H9 (cell line): ENCODE measurements around the gene TLK1. TPM values are rescaled to one million over a fixed set of nuclear protein-coding genes. Genes with fewer than 3 reads are reported as not detected.

Experiments
- DNase-seq: peaks from one replicate; pipeline ENCODE4 v3.0.0-alpha.2; 2017
- H2AFZ ChIP-seq: one replicate; pipeline ENCODE4 v1.6.1; 2013; ENCODE audit warnings: mild to moderate bottlenecking, low read length, control low read depth, moderate library complexity
- H2AK5ac ChIP-seq: 2 replicates; pipeline ENCODE4 v1.6.1; 2013; ENCODE audit warnings: low read length, control low read depth, mixed read lengths; ENCODE audit not compliant: insufficient read length
- H2BK120ac ChIP-seq: one replicate; pipeline ENCODE4 v1.6.1; 2013; ENCODE audit warnings: low read depth, mild to moderate bottlenecking, low read length, control low read depth, inconsistent platforms; ENCODE audit not compliant: poor library complexity, severe bottlenecking
- H2BK12ac ChIP-seq: 2 replicates; pipeline ENCODE4 v1.6.1; 2013; ENCODE audit warnings: low read length, control low read depth, mixed read lengths, low read depth; ENCODE audit not compliant: insufficient read length
- H2BK15ac ChIP-seq: 2 replicates; pipeline ENCODE4 v1.6.1; 2013; ENCODE audit warnings: low read depth, low read length, control low read depth
- H2BK20ac ChIP-seq: one replicate; pipeline ENCODE4 v1.6.1; 2013; ENCODE audit warnings: low read depth, mild to moderate bottlenecking, low read length, control low read depth, inconsistent platforms; ENCODE audit not compliant: poor library complexity, severe bottlenecking
- H2BK5ac ChIP-seq: 2 replicates; pipeline ENCODE4 v1.6.1; 2013; ENCODE audit warnings: low read length, control low read depth, mixed read lengths; ENCODE audit not compliant: insufficient read length
- H3K14ac ChIP-seq: 2 replicates; pipeline ENCODE4 v1.6.1; 2013; ENCODE audit warnings: low read length, control low read depth; ENCODE audit not compliant: insufficient read depth
- H3K18ac ChIP-seq: 2 replicates; pipeline ENCODE4 v1.6.1; 2013; ENCODE audit warnings: low read depth, mild to moderate bottlenecking, mixed read lengths, low read length, control low read depth; ENCODE audit not compliant: insufficient read length
- H3K23ac ChIP-seq: 2 replicates; pipeline ENCODE4 v1.6.1; 2013; ENCODE audit warnings: low read length, control low read depth, mixed read lengths, low read depth; ENCODE audit not compliant: insufficient read length
- H3K23me2 ChIP-seq: 2 replicates; pipeline ENCODE4 v1.6.1; 2013; ENCODE audit warnings: low read depth, mild to moderate bottlenecking, mixed read lengths, low read length, control low read depth; ENCODE audit not compliant: insufficient read length, poor library complexity, severe bottlenecking
- H3K27ac ChIP-seq: 2 replicates; pipeline ENCODE4 v1.5.1; 2013; ENCODE audit warnings: low read length, control low read depth, mixed read lengths, low read depth; ENCODE audit not compliant: insufficient read length
- H3K27me3 ChIP-seq: 2 replicates; pipeline ENCODE4 v1.6.1; 2013; ENCODE audit warnings: low read length, control low read depth, inconsistent platforms; ENCODE audit not compliant: insufficient read depth
- H3K4ac ChIP-seq: 2 replicates; pipeline ENCODE4 v1.6.1; 2013; ENCODE audit warnings: low read depth, mild to moderate bottlenecking, control low read depth, inconsistent platforms, low read length, moderate library complexity
- H3K4me1 ChIP-seq: 2 replicates; pipeline ENCODE4 v1.6.1; 2013; ENCODE audit warnings: low read length, control low read depth, inconsistent platforms; ENCODE audit not compliant: insufficient read depth
- H3K4me2 ChIP-seq: 2 replicates; pipeline ENCODE4 v1.6.1; 2013; ENCODE audit warnings: low read length, control low read depth, mixed read lengths; ENCODE audit not compliant: insufficient read length, insufficient read depth
- H3K56ac ChIP-seq: 2 replicates; pipeline ENCODE4 v1.6.1; 2013; ENCODE audit warnings: low read depth, mild to moderate bottlenecking, mixed read lengths, low read length, control low read depth; ENCODE audit not compliant: insufficient read length
- H3K79me1 ChIP-seq: 2 replicates; pipeline ENCODE4 v1.6.1; 2013; ENCODE audit warnings: low read depth, mild to moderate bottlenecking, moderate library complexity, low read length, control low read depth, inconsistent platforms; ENCODE audit not compliant: insufficient read depth, poor library complexity, severe bottlenecking
- H3K79me2 ChIP-seq: 2 replicates; pipeline ENCODE4 v1.6.1; 2013; ENCODE audit warnings: low read length, control low read depth, inconsistent platforms; ENCODE audit not compliant: insufficient read depth
- H3K9ac ChIP-seq: 2 replicates; pipeline ENCODE4 v1.6.1; 2013; ENCODE audit warnings: low read length, control low read depth, mixed read lengths; ENCODE audit not compliant: insufficient read length; ENCODE audit errors: extremely low read depth
- H3K9me3 ChIP-seq: one replicate; pipeline ENCODE4 v1.6.1; 2013; ENCODE audit warnings: low read depth, low read length, inconsistent platforms; ENCODE audit not compliant: control insufficient read depth
- H3T11ph ChIP-seq: one replicate; pipeline ENCODE4 v1.6.1; 2013; ENCODE audit warnings: mild to moderate bottlenecking, low read length, control low read depth, inconsistent platforms
- H4K20me1 ChIP-seq: one replicate; pipeline ENCODE4 v1.6.1; 2013; ENCODE audit not compliant: control insufficient read depth, insufficient read length, insufficient read depth
- H4K5ac ChIP-seq: 2 replicates; pipeline ENCODE4 v1.6.1; 2013; ENCODE audit warnings: low read depth, mild to moderate bottlenecking, mixed read lengths, low read length, control low read depth; ENCODE audit not compliant: insufficient read length
- H4K8ac ChIP-seq: replicated peaks from 2 replicates; pipeline ENCODE4 v1.6.1; 2013; ENCODE audit warnings: low read length, control low read depth, mixed read lengths, low read depth; ENCODE audit not compliant: insufficient read length
- H4K91ac ChIP-seq: 2 replicates; pipeline ENCODE4 v1.6.1; 2013; ENCODE audit warnings: low read depth, mild to moderate bottlenecking, moderate library complexity, mixed read lengths, low read length, control low read depth; ENCODE audit not compliant: insufficient read length
- H3K27ac Mint-ChIP-seq, 3 experiments: 2 replicates in 2 of 3; 3 replicates in 1 of 3; pipeline ENCODE4 v1.8.0; 2020 to 2021; ENCODE audit warnings: mixed read lengths in 3 of 3, mild to moderate bottlenecking in 1 of 3, moderate library complexity in 1 of 3
- H3K27me3 Mint-ChIP-seq: 2 replicates; pipeline ENCODE4 v1.8.0; 2021; ENCODE audit warnings: low read depth, mild to moderate bottlenecking, moderate library complexity, mixed read lengths
- H3K36me3 Mint-ChIP-seq, 3 experiments: 2 replicates in 2 of 3; 3 replicates in 1 of 3; pipeline ENCODE4 v1.8.0; 2020 to 2021; ENCODE audit warnings: low read depth in 3 of 3, mixed read lengths in 3 of 3; ENCODE audit not compliant: insufficient read depth in 1 of 3
- H3K4me1 Mint-ChIP-seq, 2 experiments: 2 replicates each; pipeline ENCODE4 v1.8.0; 2020; ENCODE audit warnings: mixed read lengths in 2 of 2
- H3K4me3 Mint-ChIP-seq, 2 experiments: 2 replicates in 1 of 2; 3 replicates in 1 of 2; pipeline ENCODE4 v1.8.0; 2020 to 2021; ENCODE audit warnings: mild to moderate bottlenecking in 2 of 2, mixed read lengths in 2 of 2, moderate library complexity in 1 of 2
- H3K9me3 Mint-ChIP-seq, 2 experiments: 2 replicates in 1 of 2; 3 replicates in 1 of 2; pipeline ENCODE4 v1.8.0; 2020; ENCODE audit warnings: mild to moderate bottlenecking in 2 of 2, mixed read lengths in 2 of 2, moderate library complexity in 1 of 2
- WGBS: extraction: QIAGEN DNeasy Blood & Tissue Kit; methylation state at CpG from one replicate; pipeline ENCODE4 v1.1.7; 2013; ENCODE audit warnings: missing lambda C conversion rate, low lambda C conversion rate, mixed read lengths; ENCODE audit not compliant: insufficient read length; ENCODE audit errors: extremely low coverage; 5-methylcytosine and 5-hydroxymethylcytosine counted together
- total RNA-seq: library from RNA; stranded (reverse); gene quantifications from 2 replicates; pipeline ENCODE4 v1.2.1, GENCODE V29; 2021
- TF ChIP-seq, protein P1 (sequence below): fragments of 200-600 bp; sonication (generic); conservative IDR thresholded peaks from 3 replicates; pipeline ENCODE4 v1.8.0; 2021; ENCODE audit warnings: antibody characterized with exemption, mild to moderate bottlenecking

The TLK1 gene
- total RNA-seq, 1 experiment from 2014 or later, result 112 TPM

DNA sequence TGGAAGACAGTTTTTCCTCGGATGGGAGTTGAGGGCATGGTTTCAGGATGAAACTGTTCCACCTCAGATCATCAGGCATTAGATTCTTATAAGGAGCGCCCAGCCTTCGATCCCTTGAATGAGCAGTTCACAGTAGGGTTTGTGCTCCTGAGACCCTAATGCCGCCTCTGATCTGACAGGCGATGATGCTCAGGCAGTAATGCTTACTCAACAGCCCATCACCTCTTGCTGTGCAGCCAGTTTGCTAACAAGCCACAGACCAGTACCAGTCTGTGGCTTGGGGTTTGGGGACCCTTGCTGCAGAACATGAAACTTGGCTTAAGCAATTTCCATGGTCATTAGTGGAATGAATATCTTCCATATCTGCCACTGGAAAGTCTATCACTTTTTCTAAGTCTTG lies 175.3 kb downstream of the TLK1 start:
- peaks cover 5% of the 10 kb centered on the region for H3K27me3 Mint-ChIP-seq
- H3K4me1 Mint-ChIP-seq, result peaks cover 36 to 37% of the 10 kb centered on the region in 2 experiments
- H3K79me2 ChIP-seq, result no peaks in the 10 kb centered on the region
- H3K79me1 ChIP-seq, result no peaks in the 10 kb centered on the region
- H4K5ac ChIP-seq, result no peak overlapping the region
- no CpG with 5 or more reads among the region's 5 CpGs for WGBS
- no peak overlapping the region for H3K4ac ChIP-seq
- no peak overlapping the region for H3K23ac ChIP-seq
- H2BK15ac ChIP-seq, result no peak overlapping the region
- H3K4me3 Mint-ChIP-seq, result no peak overlapping the region
- H3K4me2 ChIP-seq, result no peak overlapping the region
- H3K27me3 ChIP-seq, result no peaks in the 10 kb centered on the region
- no peak overlapping the region for H2BK20ac ChIP-seq
- no peak overlapping the region for H2AFZ ChIP-seq
- no peak overlapping the region for H3K56ac ChIP-seq
- 0 out of 7 replicates have a peak overlapping the region, but pooled peaks of 1 of the 3 experiments have one; percentile 40 for H3K27ac Mint-ChIP-seq
- no peak overlapping the region for H3K27ac ChIP-seq
- H3K14ac ChIP-seq, result no peak overlapping the region
- DNase-seq, result no peak
- H3K36me3 Mint-ChIP-seq, result peaks cover 19 to 33% (median 29%) of the 10 kb centered on the region in 3 experiments
- no peaks in the 10 kb centered on the region for H3K9me3 ChIP-seq
- H3K4me1 ChIP-seq, result peaks cover 3% of the 10 kb centered on the region; the same call in 1 of the 2 replicates
- no peak overlapping the region for H4K91ac ChIP-seq
- no peak overlapping the region for H3K18ac ChIP-seq
- H4K8ac ChIP-seq, result no peak overlapping the region
- H2BK120ac ChIP-seq, result no peak overlapping the region
- H2BK5ac ChIP-seq, result no peak overlapping the region
- no peak overlapping the region for H2AK5ac ChIP-seq
- peaks cover 10 to 17% of the 10 kb centered on the region in 2 experiments for H3K9me3 Mint-ChIP-seq
- no peak overlapping the region for H2BK12ac ChIP-seq
- H3T11ph ChIP-seq, result no peak overlapping the region
- TF ChIP-seq, protein P1, sequence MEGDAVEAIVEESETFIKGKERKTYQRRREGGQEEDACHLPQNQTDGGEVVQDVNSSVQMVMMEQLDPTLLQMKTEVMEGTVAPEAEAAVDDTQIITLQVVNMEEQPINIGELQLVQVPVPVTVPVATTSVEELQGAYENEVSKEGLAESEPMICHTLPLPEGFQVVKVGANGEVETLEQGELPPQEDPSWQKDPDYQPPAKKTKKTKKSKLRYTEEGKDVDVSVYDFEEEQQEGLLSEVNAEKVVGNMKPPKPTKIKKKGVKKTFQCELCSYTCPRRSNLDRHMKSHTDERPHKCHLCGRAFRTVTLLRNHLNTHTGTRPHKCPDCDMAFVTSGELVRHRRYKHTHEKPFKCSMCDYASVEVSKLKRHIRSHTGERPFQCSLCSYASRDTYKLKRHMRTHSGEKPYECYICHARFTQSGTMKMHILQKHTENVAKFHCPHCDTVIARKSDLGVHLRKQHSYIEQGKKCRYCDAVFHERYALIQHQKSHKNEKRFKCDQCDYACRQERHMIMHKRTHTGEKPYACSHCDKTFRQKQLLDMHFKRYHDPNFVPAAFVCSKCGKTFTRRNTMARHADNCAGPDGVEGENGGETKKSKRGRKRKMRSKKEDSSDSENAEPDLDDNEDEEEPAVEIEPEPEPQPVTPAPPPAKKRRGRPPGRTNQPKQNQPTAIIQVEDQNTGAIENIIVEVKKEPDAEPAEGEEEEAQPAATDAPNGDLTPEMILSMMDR, result no peak
- no peak overlapping the region for H3K9ac ChIP-seq
- H3K23me2 ChIP-seq, result no peaks in the 10 kb centered on the region
- H4K20me1 ChIP-seq, result no peaks in the 10 kb centered on the region
